NCI-H748 treated with DMSO at 0.1 percent for 48 hours (cell line): ENCODE results near the gene METTL3.
"Not testable (repeated sequence)": the region's sequence is repeated elsewhere in the genome, so short reads cannot be mapped to it uniquely, and the experiment has no call there.

ENCODE experiments used
- DNase-seq: peaks from one replicate; lab custom pipeline; 2025; lab: John Stamatoyannopoulos, UW

METTL3 gene

GRCh38 chr14:21510735-21511657 lies at the start of gene METTL3:
Gene METTL3 (minus strand): TSS chr14:21511340. CDS start chr14:21511223, 117 bp downstream.
- peak; percentile 96 for DNase-seq

DNA sequence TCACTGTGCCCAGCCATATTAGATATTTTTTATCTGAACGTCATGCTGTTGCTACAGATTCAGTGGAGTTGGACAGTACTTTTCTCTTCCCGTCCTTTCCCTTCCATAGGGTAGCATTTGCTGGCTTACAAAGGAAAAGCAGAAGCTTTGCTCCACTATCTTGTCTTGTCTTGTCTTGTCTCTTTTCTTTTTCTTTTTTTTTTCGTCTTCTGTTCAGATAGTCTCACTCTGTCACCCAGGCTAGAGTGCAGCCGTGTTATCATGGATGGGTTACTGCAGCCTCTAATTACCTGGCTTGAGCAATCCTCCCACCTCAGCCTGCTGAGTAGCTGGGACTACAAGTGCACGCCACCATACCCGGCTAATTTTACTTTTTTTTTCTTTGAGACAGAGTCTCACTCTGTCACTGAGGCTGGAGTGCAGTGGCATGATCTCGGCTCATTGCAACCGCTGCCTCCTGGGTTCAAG lies 47.6 kb upstream of the METTL3 start:
- no peak for DNase-seq

DNA sequence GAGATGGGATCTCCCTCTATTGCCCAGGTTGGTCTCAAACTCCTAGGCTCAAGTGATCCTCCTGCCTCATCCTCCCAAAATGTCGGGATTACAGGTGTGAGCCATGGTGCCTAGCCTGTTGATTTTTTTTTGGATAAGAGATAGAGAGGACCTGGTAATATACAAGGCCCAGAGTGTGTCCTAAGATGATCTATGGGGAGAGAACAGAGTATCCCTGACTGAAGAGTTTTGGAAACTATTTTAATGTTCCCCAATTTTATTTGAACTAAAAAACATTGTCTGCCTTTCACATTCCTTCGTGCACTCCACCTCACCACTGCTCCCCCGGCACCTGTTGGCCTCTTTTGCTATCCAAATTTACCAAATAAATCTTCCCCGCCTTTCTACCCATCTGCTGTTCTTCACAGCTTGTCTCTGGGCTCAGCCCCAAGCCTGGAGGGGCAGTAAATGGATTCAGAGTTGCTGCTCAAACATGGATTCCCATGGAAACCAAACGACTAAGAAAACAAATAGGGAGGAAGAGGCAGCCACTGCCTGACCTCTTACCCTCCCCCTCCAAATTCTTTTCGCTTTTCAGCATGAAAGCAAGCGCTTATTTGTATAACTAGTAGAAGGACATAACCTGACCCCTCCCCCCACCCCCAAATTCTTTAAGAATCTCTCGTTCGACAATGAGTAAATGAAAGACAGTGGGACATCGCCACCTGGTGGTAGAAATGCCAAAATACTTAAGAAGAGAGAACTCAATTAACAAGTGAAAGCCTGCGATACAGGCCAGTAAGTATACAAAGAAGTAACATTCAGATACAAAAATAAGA lies 46.2 kb upstream of the METTL3 start:
- peak; percentile 89 for DNase-seq

DNA sequence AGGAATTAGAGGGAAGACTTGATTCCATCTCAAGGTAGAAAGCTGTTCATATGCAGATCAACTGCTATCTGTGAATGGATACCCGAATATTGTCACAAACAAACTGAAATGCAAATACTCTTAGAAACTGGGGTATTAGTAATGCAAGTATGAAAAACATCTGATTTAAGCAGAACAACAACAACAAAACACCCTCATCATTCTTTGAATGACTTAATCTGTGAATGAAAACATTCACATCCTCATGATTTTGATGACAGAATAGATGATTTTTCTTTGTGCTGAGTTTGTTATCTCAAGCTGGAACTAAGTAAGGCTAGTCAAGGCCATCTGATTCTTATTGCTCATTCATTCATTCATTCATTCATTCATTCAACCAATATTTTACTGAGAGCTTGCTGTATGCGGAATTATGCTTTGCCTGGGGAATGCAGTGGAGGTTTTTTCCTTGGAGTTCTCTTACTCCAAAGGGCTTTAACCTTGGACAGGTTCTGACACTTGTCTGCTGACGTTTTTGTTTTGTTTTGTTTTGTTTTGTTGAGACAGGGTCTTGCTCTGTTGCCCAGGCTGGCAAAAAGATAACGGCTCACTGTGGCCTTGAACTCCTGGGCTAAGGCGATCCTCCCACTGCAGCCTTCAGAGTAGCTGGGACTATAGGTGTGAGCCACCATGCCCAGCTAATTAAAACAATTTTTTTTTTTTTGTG lies 45.4 kb upstream of the METTL3 start:
- DNase-seq, result no peak

- DNase-seq, result no peak
These were observed 42.1 kb upstream of the METTL3 start for GRCh38 chr14:21553266-21553665.

DNA sequence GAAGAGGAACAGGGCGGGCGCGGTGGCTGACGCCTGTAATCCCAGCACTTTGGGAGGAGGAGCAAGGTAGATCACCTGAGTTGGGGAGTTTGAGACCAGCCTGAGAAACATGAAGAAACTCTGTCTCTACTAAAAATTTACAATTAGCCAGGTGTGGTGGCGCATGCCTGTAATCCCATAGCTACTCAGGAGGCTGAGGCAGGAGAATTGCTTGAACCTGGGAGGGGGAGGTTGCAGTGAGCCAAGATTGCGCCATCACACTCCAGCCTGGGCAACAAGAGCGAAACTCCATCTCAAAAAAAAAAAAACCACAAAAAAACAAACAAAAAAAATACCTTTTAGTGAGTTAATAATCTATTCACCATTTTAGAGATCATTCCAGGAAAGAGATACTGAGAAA lies 33.4 kb upstream of the METTL3 start:
- DNase-seq, result not testable (repeated sequence)

GRCh38 chr14:21543963-21544362 lies 32.8 kb upstream of the METTL3 start:
- no peak for DNase-seq

DNA sequence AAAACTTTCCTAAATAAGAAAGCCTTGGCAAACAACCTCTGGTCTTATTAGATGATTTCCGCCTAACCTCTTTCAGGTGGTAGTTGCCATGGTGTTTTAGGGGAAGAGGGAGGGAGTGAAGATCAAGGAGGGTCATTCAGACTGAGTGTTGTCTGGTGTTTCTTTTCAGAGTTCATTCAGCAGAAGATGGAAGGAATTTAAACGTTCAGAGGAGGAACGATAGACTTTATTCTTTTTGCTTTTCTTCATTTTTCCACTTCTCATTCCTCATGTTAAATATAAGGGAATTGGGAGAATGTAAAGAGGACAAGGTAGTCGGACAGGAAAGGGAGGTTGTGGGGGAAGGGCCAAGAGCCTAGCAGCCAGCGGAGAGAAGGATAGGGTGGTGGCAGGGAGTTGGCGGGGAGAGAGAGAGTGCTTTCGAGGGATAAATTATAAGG lies 32.4 kb upstream of the METTL3 start:
- DNase-seq, result no peak

DNA sequence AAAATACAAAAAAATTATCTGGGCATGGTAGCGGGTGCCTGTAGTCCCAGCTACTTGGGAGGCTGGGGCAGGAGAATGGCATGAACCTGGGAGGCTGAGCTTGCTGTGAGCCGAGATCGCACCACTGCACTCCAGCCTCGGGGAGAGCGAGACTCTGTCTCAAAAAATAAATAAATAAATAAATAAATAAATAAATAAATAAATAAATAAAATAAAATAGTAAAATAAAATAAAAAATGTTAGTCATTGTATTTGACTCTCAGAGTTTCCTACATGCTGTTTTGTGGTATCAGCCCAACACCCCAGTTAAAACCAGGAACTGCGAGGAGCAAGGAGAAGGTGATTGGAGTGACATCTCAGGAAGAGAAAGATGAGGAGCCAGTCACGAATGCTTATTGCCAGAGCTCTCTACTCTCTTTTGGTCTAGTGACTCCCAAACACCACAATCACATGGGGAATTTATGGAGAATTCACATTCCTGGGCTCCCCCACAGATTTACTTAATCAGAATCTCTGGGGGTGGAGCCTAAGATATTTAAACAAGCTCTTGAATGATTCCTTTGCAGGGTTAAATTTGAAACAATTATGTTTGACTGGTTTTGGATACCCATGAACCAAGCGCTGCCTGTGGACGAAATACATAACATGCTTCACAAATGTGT lies 30.4 kb upstream of the METTL3 start:
- DNase-seq, result no peak

DNA sequence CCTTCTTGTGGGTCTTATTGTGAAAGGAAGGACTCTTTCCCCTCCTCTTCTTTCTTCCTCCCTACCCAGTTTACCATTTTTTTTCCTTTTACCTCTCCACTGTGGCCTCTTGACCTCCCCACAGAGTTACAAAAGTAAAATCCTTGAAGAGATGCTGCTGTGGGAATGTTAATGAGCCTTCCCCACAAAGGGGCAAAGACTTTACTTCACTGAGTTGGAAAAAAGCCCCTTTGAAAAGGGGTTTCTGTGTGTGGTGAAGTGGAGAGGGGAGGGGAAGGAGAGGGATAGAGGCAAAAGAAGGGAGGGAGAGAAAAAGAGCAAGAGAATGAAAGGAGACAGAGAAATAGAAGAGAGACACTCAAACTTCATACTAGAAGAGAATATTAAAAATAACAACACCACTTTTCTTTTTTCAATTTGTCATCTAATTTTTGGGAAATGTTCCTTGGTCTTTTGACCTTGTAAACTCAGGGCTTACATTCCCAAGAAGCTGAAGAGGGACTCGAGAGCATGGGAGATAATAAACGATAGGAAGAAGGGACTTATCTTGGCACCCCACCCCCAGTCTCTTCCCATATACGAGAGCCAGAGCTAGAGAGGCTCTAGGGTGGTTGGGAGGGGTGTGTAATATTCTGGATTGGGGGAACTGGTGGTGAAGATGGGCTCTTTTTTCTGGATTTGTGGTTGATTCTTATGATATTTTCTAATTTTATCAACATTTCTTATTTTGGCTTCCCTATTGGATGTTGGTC lies 28.2 kb upstream of the METTL3 start:
- no peak for DNase-seq

DNA sequence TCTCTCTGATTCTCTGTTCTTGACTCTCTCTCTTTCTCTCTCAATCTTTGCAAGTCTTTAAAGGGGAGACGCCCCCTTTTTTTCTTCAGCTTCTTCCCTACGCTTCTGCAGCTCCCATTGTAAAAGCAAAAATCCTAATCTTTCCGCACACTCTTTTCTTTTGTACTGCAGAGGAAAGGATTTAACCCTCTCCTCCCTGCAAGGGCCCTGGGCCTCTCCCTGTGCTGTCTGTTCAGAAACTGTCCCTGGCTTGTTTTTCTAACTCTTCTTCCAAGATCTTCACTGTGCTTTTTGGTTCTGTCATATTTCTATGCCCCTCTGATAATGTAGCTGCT lies 25.9 kb upstream of the METTL3 start:
- DNase-seq, result no peak

- no peak for DNase-seq
These were observed 25.4 kb upstream of the METTL3 start for GRCh38 chr14:21536418-21537089.

DNA sequence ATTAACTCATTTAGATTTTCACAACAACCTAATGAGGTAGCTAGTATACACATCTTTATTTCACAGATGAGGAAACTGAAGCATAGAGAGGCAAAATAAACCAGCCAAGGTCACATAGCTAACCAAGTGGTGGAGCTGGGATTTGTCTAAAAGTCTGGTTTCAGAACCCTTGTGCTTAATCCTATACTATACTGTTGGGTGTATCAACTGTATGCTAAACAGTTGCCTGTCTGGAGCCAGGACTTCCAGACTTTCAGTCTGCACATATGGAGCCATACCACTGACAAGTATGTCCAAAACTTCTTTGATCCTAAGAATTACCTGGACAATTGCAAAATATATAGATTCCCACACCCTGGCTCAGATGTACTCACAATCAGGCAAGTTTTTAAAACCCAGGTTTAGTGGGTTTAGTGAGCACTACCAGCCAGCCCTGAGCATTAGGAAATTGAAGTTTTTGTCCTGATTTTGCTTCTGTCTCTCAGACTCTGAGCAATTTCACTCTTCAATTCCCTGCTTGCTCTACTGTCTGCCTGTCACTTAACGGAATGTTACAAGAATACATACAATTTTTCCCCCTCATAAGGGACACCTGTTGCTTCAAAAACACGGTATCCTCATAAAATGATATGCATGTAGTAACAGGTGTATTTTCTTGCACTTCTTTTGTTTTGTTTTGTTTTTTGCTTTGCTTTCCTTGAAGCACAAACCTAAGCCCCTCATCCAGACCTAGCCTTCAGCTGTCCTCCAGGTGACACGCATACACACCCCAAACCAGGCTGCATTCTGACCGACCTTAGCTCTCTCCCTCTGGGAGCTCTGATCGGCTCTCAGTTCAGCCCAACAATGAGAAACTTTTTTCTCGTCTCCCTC lies 24.6 kb upstream of the METTL3 start:
- no peak for DNase-seq

DNA sequence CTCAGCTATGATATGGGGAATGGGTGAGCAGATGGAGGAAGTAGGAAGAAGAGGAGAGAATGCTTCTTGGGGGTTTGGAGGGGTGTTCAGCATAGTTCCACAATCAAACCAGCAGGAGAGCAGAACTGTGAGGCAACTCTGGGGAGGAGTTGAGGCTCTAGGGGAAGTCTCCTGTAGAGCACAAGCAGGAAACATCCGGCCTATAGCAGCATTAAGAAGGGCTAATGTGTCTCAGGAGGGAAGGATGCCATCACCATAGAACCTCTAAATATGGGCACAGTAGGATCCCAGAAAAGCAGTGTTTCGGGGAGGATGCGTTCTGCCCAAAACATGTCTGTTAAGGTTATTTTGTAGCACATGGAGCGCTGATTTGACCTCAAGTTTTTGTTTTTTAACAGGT lies 23.4 kb upstream of the METTL3 start:
- DNase-seq, result no peak

DNA sequence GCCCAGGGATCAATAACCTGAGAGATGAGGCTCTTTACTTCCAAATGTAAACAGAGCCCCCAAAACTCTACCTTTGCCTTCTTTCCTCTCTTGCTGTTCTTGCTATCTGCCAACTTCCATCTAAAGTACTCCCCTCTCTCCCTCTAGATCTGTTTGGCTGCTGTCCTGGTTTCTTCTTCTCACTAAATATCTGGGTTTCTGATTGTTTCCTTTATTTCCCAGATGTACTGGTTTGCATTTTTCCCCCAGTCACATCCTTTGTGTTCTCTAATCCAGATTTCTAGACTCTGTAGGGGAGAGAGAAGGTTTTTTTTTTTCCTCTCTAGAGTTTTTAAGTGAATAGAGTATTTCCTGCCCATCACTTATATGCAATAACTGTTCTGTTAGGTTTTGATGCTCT lies 22.2 kb upstream of the METTL3 start:
- no peak for DNase-seq

GRCh38 chr14:21529515-21529914 lies 18.4 kb upstream of the METTL3 start:
- no peak for DNase-seq

DNA sequence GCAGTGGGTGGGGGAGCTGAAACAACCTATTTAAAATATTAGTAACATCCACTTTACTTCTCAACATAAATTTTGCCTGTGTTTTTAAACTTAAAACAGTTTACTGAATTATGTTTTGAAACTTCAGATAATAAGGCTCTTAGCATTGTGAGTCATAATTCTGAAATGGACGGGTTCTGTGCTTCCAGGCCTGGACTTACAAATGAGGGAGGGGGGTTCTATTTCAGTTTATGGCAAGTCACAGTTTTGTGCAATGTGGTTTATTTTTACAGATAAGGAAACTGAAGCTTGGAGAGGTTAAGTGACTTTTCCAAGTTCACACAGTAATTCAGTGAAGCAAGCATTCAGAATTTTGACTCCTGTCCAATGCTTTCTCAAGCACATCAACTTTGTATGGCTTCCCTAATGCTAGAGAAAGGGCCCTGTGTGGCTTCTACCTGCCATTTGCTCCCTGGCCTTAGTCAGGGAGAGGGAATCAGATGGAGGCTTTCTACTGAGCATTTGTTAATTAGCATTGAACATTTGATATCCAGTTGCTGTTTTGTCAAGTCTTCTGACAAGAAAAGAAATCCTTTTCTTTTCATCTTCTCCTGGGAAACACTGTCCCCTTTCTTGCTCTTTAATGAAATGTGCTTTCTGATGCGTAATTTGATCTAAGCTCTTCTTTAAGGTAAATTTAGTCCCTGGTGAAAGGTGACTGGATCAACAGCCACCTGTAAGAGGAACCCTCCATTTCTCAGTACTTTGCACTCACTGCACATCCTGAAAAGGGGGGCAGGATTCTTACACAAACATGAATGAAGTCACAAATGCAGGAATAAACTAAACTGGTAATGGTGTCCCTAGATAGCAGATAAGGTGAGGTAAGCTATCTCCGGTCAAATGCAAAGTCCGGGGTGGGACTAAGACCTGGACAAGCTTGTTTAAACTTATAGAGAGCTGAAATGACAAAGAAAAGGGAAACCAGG lies 17.5 kb upstream of the METTL3 start:
- no peak for DNase-seq

- DNase-seq, result no peak
These were observed 16.2 kb upstream of the METTL3 start for GRCh38 chr14:21527318-21527679.
